GM21360 (cell line): Measurements from ENCODE around the gene BCKDHB.

Source experiments
- ATAC-seq: cut with Tn5 transposase; IDR thresholded peaks from one replicate; pipeline ENCODE4 v1.9.1; 2021; ENCODE audit warnings: mild to moderate bottlenecking, moderate library complexity; ENCODE audit not compliant: unreplicated experiment

The BCKDHB gene

DNA sequence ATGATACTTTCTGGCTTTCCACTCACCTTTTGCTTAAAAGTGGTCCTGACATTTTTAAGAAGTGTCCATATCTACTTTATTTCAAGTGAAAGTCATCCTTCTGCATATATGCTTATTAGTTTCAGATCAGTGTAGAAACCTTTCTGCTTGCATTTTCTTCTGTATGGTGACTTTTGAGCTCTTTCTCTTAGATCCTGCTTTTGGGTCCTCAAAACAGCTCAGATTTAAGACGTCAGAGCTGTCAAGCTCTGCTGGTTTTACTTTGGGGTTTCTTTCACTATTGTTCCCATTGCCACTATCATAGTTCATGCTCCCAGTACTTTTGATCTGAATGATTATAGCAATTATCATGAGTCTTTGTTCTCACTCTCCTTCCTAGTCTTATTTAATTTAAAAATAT, 41.7 kb downstream of the BCKDHB start:
- ATAC-seq, result no peak

DNA sequence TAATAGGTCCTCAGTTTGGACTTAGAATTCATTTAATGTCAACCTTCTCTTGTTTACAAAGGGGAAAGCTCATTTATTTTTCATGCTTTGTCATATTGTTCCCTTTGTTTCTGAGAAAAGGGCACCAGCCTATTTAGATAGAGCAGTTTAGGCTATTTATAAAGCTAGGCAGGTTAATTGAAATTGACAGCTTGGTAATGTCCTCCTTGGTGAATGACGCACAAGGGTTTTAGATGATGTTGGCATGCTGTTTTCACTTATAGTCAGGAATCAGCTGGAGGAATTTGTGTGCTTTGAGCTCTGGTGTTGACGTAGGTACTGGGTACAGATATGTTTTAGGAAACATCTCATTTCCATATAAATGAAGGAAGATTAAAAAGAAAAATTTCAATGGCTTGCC, 45.2 kb downstream of the BCKDHB start:
- ATAC-seq, result no peak

DNA sequence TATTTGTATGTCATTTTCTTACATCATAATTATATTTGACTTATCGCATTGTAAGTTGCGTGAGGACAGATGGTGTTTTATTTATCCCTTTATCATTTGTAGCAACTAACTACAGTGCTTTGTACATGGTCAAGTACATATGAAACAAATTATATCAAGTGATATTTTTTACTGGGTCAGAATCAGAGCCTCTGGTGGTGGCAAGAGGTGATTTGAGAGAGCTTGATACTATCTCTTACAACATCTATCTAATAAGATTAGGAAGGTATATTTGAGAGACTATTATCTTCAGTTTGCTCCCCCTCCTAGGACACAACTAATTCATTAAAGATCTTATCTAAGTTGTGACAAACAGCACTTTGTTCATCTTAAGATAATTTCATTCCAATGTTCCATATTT, 47.7 kb downstream of the BCKDHB start:
- ATAC-seq, result no peak

DNA sequence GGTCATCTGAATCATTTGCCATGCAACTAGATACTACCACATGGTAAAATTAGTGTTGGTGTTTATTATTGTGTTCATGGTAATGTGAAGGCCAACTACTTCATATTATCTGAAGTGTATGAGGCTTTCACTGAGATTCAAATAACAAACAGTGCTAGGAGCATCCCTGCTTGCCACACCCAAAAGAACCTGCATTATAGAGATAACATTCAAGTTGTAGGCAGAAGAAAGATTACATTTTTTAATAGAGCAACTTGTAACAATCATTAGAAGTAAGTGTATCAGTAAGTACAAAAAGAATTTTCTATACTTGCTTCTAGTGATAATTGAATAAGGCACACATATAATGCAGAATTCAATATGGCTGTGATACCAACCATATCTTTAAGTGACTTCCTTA, 49.8 kb downstream of the BCKDHB start:
- no peak for ATAC-seq

DNA sequence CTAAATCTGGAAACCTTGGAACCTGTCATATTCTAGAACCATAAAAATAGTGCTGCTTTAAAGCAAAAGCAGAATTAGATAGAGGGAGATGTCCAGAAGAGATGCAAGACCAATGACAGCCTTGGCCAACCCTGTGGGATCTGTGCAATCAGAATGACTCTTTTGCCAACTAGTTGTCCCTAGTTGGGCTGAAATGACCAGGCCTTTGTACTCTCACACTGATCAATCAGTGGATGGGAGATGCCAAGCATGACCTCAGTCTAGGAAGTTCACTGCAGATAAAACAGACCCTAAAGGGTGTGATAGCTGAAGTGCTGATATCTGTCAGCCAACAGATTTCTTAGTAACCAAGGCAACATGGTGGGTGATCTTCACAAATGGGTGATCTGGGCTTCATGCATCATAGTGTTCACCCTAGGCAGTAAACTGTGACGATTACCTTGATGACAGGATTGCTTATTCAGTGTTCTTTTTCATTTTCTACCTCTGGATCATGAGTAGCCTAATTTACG, 52.1 kb downstream of the BCKDHB start:
- no peak for ATAC-seq

DNA sequence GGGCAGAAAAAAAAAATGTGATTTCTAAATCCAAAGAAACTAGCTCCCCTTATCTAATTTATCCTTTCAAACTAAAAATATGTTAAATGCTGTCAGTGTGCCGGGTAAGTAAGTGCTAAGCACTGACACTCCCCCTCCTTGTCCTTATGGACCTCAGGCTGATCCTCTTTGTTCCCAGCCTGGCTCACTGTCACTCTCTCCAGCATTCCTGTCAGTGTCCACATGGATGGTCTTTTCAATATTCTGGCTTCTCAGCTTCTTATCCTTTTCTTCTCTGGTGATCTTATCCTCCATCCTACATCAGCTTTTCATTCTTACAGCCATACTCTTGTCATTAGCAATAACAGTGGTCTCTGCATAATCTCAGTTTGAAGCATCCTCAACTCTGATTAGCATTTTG, 55.0 kb downstream of the BCKDHB start:
- no peak for ATAC-seq

DNA sequence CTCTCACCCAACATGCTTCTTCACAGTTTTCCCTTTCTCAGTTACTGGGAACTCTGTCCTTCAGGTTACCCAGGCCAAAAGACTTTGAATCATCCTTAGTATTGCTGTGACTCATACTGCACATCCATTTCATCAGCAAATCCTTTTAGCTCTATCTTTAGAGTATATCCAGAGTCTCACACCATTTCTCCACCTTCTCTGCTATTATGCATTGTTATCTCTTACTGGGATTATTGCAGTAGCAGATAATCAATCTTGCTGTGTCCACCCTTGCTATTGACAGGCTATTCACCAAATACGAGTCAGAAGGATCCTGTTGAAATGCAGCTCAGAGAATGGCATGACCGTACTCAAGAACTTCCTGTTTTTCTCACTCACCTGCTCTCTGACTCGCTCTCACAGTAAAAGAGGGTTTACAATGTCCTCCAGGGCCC, 57.3 kb downstream of the BCKDHB start:
- peak; percentile 68 for ATAC-seq

DNA sequence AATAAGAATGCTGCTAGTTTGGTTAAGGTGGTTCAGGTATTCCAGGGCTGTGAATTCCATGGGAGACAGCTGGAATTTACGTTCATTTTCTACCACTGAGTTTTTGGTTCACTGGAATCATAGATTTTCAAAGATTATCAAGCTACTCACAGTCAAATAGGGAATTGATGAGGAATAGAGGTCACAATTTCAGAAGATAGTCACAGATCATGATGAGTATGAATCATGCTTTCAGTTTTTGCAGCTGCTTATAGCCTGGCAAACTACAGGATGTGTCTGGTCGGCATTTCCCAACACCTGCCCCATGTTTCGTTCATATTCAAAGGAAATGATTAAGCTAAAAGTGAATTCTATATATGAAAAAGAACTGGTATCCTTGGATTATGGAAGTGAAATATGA, 58.7 kb downstream of the BCKDHB start:
- peak; percentile 96 for ATAC-seq

DNA sequence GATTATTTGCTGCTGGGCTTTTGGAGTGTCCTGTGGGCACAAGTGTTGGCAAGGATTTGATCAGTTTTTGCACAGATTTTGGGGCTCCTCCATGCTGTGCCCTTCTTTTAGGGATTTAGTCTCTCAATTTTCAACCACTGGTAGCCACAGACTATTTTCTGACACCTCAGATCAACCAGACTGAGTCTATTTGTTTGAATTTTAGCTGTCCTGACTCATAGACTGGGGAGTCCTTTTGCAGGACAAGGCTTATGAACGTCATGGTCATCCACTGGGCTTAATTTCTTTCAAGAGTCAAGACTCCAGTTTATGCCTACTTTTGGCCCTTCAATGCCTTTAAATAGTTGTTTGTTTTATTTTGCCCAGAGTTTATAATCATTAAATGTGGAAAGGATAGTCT, 59.3 kb downstream of the BCKDHB start:
- no peak for ATAC-seq

DNA sequence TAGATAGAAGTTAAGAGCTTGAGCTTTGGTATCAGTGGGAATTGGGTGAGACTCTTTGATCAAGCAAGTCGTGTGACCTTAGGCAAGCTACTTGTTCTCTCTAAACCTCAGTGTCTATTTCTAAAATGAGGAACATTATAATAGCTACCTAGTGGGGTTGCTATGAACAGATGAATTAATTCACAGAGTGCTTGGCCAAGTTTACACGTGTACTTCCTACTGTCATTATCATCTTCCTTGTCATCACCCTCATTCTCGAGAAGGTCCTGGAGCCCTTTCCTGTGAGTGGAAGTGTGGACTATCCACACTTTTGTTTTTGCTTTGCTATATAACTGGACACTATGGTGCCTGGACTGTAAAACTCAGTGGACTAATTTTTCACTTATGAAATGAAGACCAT, 64.0 kb downstream of the BCKDHB start:
- ATAC-seq, result no peak

DNA sequence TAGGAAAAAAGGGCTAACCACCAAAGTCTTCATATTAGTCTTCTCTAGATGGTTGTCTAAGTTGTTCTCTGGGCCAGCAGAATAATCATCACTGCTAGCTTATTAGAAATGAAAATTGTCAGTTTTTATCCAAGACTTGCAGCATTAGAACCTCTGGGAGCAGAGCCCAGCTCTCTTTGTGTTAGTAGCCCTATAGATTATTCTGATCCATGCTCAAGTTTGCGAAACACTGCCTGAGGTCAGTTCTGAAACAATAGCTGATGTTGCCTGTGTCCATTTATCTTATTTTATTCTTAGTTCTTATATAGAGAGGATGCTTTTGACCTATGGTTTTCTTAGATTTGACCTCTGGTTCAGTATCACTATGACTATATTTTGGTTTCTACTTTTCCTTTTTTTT, 66.9 kb downstream of the BCKDHB start:
- no peak for ATAC-seq

DNA sequence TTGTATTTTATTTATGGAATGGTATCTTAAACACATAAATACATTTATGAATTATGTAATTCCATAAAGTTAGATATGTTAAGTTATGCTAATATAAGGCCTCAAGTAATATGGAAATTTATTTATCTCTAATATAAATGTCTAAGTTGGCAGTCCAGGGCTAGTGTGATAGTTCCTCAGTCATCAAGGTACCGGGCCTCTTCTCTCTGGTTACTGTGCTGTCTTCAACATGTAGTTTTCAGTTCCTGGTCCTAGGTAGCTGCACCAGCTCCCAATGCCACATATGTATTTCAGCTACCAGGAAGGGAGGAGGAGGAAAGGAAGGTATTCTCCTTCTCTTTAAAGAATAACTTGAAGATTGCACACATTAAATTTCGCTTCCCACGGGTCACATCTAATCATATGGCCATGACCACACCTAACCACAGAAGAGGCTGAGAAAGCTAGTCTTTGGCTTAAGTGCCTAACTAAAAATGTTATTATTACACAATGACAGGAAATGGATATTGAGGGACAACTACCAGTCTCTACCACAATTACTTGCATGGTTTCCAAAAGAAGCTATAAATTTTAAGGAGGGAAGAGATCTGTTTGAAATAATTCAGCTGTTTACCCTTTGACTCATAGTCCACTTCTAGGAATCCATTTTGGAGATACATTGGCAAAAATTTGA, 68.6 kb downstream of the BCKDHB start:
- no peak for ATAC-seq

DNA sequence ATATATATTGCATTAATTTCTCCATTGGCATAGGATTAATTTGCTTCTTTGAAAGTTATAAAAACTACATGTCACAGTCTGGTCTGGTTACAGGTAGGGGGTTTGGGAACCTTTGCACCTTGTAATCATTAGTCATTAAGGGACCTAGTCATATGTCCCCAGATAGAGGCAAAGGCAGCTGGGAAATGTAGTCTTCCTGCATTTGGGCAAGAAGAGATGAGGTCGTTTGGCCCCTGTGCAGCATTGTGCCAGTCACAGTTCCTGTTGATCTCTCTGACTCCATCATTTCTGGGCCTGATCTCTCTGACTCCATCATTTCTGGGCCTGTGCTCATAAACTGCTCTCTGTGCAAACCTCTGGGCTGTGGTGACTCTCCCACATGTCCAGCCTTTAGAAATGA, 73.2 kb downstream of the BCKDHB start:
- ATAC-seq, result no peak

DNA sequence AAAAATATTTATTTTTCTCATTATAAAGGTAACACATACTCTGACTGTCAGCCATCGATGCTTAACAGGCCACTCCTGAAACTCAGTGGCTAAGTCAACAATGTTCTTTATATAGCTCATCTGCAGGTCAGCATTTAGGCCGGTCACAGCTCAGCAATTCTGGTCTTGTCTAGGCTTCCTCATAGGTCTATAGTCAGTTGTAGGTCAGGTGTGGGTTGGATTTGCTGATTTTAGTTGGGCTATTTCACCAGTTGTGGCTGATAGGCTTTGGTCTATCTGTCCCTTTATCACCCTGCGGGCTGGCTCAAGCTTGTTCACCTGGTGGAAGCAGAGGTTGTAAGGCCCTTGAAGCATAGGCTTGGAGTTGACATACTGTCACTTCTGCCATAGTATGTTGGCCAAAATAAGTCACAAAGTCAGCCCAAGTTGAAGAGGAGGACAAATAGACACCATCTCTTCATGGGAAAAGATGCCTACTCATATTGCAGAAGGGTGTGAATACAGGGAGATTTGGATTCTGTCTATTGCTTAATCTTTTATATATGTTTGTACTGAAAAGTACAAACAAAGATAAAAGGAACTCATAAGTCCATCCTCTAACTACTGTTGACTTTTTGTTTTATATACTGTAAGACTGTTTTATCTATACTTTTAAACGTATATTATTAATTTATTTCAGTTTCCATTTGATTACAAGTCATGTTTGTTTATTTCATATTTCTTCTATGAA, 75.0 kb downstream of the BCKDHB start:
- ATAC-seq, result no peak

DNA sequence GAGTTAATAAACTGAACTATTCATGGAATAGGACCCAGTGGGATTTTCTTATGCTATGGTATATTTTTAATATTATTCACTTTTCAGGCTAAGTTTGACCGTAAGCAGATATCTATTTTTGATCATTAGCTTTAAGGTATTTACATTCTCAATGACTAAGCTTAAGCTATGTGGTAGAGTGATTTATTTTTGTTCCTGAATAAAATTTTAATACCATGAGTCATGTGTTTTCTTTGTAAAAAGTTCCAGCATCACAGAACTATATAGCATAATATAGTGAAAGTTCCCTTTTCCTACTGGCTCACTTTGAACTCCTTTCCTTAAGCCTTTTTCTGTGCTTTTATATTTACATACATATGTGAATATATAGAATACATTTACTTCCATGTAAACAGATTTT, 75.8 kb downstream of the BCKDHB start:
- no peak for ATAC-seq

DNA sequence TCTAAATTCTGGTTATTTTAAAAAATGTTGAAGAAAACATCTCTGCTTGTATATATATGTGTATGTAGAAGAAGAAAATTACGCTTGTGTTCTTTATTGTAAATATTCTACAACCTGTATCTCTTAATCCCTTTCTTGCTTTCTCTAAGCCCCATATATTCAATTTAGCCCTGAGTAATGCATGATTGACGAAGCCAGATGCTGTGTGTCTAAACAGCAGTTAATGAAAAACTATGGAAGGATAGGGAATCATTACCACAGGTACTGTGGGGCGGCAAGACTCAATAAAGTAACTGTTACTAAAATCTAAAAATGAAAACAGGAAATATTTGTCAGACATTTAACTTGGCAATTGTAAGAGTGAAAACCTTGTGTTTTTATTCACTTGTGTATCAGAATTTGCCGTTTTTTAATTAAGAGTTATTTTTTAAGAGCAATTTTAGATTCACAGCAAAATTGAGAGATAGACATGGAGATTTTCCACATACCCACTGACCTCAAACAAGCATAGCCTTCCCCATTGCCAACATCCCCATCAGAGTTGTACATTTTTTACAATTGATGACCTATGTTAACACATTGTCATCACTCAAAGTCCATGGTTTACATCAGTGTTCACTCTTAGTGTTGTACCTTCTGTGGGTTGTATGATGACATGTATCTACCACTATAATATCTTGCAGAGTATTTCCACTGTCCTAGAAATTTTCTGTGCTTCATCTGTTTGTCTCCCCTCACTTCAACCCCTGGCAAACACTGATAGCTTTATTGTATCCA, 76.7 kb downstream of the BCKDHB start:
- ATAC-seq, result no peak

DNA sequence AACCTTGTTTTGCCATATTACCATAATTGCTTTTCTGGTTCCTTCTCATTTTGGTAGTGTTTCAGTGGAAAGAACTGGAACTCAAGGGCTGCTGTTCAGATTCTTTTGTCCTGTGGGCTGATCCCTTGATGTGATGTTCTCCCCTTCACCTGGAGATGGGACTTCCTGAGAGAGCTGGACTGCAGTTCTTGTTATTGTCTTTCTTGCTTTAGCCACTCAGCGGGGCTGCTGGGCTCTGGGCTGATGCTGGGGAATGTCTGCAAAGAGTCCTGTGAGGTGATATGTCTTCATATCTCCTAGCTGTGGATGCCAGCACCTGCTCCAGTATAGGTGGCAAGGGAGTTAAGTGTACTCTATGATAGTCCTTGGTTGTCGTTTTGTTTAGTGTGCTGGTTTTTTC, 79.0 kb downstream of the BCKDHB start:
- no peak for ATAC-seq

DNA sequence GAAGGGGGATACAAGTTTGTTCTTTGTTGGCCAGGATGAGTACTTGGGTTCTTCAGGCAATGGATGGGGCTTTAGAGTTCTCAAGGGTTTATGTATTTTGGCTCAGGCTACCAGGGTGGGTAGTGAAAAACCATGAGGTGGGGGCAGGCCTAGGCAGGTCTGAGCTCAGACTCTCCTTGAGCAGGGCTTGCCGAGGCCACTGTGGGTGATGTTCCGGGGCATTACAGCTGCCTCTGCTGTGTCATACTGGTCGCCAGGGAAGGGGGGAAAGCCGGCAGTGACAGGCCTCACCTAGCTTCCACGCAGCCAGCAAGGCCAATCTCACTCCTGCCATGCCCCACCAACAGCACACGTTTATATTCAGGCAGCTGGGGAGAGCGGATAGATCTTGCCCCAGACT, 79.6 kb downstream of the BCKDHB start:
- no peak for ATAC-seq

DNA sequence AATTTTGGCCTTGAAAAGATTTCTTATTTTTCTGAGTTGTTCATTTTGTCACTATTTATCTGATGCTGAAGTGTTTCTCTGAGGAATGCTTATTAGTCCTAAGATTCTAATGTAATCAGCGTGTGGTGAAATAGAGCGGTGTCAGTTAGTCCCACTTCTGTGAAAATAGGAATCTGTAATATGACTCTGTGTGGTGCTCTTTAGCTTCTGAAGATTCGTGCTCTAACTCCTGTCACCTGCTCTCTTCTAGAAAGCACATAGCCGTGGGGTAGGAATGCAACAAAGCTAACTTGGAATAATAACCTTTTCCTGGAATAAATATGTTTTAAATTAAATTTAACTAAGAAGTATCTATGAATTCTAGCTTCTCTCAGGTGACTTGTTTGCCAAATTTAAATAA, 90.4 kb downstream of the BCKDHB start:
- ATAC-seq, result no peak

DNA sequence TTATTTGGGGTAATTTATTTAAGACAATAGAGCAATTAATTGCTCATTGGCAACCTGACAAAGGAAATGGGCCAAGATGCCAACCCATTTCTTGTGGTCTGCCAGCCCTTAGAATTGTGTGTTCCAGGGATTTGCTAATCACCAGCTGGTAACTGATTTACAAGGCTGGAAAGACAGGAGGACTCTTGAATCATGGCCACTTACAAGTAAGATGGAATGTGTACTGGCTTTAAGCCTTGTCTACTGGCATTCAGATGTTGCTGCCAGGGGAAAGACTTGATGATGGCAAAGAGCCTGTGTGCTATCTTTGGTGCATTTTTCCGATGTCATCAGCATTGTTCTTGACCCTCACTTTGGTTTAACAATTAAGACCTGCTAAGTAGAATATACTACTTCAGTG, 91.0 kb downstream of the BCKDHB start:
- ATAC-seq, result no peak

DNA sequence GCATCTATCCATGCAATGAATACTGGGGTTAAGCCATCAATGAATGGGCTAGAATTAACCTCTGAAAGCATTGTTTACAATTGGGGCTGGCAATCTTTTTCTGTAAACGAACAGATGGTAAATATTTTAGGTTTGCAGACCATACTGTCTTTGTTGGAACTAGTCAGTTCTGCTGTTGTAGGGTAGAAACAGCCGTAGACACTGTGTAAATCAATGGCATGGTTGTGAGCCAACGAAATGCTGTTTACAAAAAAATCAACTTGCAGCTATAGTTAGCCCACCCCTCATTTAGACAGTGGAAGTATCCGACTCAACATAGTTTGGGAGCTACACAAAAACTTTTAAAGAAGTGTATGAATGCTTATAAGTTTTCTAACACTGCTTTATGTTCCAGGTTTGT, 91.5 kb downstream of the BCKDHB start:
- no peak for ATAC-seq

DNA sequence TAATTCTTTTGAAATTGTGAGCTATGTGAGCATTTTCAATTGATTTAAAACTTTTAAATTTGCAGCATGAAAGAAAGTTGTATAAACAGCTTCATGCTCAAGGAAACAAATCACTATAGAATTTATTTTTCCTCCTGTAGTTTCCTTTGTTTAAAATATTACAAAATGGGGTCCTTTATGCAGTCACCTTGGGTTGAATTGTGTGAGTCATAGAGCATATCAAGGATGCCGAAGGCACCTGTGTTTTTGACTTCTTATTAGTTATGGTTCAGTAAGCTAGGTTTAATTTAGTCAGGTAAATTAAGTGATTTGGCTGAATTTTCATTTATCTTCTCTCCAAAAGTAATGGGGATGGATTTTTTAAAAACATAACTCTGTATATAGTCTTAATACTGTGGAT, 96.8 kb downstream of the BCKDHB start:
- ATAC-seq, result no peak
